HepG2 (cell line): ENCODE data around the gene ESRRG. TPM values are rescaled to one million over a fixed set of nuclear protein-coding genes. Genes with fewer than 3 reads are reported as not detected.

ENCODE experiments used
- ATRX ChIP-seq: sonication (generic); formaldehyde crosslinking; IDR thresholded peaks from 2 replicates; pipeline ENCODE4 v1.4.0; 2020; ENCODE audit warnings: missing genetic modification reagents, borderline replicate concordance
- CHD2 ChIP-seq: IDR thresholded peaks from 2 replicates; pipeline ENCODE4 v1.6.1; 2011; ENCODE audit warnings: low read depth, low read length, improper control_type of control experiment
- FOXA3 ChIP-seq: IDR thresholded peaks from 2 replicates; pipeline ENCODE4 v1.6.1; 2016; ENCODE audit warnings: missing genetic modification reagents, missing compliant biosample characterization
- FOXC1 ChIP-seq: sonication (generic); formaldehyde crosslinking; IDR thresholded peaks from 2 replicates; pipeline ENCODE4 v1.8.0; 2022; ENCODE audit warnings: mild to moderate bottlenecking, missing genetic modification reagents, borderline replicate concordance
- FOXP1 ChIP-seq, 2 experiments: fragments of 450-650 bp in 1 of 2; IDR thresholded peaks; 2 replicates each; pipeline ENCODE4 v1.6.1; 2017 to 2018; ENCODE audit warnings: antibody characterized with exemption in 1 of 2
- GZF1 ChIP-seq: sonication (generic); formaldehyde crosslinking; IDR thresholded peaks from 2 replicates; pipeline ENCODE4 v1.5.1; 2020; ENCODE audit warnings: mild to moderate bottlenecking, missing genetic modification reagents
- KDM2A ChIP-seq: sonication (generic); formaldehyde crosslinking; IDR thresholded peaks from 2 replicates; pipeline ENCODE4 v1.4.0; 2020; ENCODE audit warnings: low read depth, missing genetic modification reagents, borderline replicate concordance
- KDM5B ChIP-seq: sonication (generic); formaldehyde crosslinking; IDR thresholded peaks from 2 replicates; pipeline ENCODE4 v1.4.0; 2020; ENCODE audit warnings: missing genetic modification reagents, mild to moderate bottlenecking, borderline replicate concordance
- MAFG ChIP-seq: sonication (generic); formaldehyde crosslinking; IDR thresholded peaks from 2 replicates; pipeline ENCODE4 v1.5.1; 2020; ENCODE audit warnings: mild to moderate bottlenecking, missing genetic modification reagents
- MEIS2 ChIP-seq: sonication (generic); formaldehyde crosslinking; IDR thresholded peaks from 2 replicates; pipeline ENCODE4 v1.9.0; 2021; ENCODE audit warnings: mild to moderate bottlenecking, missing genetic modification reagents
- NFATC3 ChIP-seq: sonication (generic); formaldehyde crosslinking; IDR thresholded peaks from 2 replicates; pipeline ENCODE4 v1.5.1; 2020; ENCODE audit warnings: mild to moderate bottlenecking, missing genetic modification reagents
- NFE2 ChIP-seq: sonication (generic); formaldehyde crosslinking; IDR thresholded peaks from 2 replicates; pipeline ENCODE4 v1.4.0; 2020; ENCODE audit warnings: missing genetic modification reagents
- PHB2 ChIP-seq: fragments of 450-650 bp; IDR thresholded peaks from 2 replicates; pipeline ENCODE4 v1.6.1; 2018; ENCODE audit not compliant: partially characterized antibody
- PRPF4 ChIP-seq: fragments of 200-400 bp; formaldehyde crosslinking; IDR thresholded peaks from 2 replicates; pipeline ENCODE4 v1.6.1; 2016; ENCODE audit warnings: low read length, low read depth; ENCODE audit not compliant: poor library complexity, severe bottlenecking
- RARG ChIP-seq: sonication (generic); formaldehyde crosslinking; IDR thresholded peaks from 2 replicates; pipeline ENCODE4 v1.4.0; 2020; ENCODE audit warnings: low read depth, mild to moderate bottlenecking, missing genetic modification reagents
- RCOR2 ChIP-seq: IDR thresholded peaks from 2 replicates; pipeline ENCODE4 v1.6.1; 2016; ENCODE audit warnings: missing biosample characterization, missing genetic modification reagents
- SYNCRIP ChIP-seq: fragments of 200-400 bp; formaldehyde crosslinking; IDR thresholded peaks from 2 replicates; pipeline ENCODE4 v1.6.1; 2018; ENCODE audit warnings: mild to moderate bottlenecking, low read depth, low read length; ENCODE audit not compliant: insufficient read depth
- TARDBP ChIP-seq: sonication (generic); formaldehyde crosslinking; IDR thresholded peaks from 2 replicates; pipeline ENCODE4 v1.8.0; 2022; ENCODE audit warnings: mild to moderate bottlenecking, missing genetic modification reagents
- TMF1 ChIP-seq: sonication (generic); formaldehyde crosslinking; IDR thresholded peaks from 2 replicates; pipeline ENCODE4 v1.8.1; 2022; ENCODE audit warnings: low read depth, missing genetic modification reagents
- ZBTB33 ChIP-seq: sonication (generic); formaldehyde crosslinking; IDR thresholded peaks from 2 replicates; pipeline ENCODE4 v1.4.0; 2020; ENCODE audit warnings: missing genetic modification reagents
- ZNF180 ChIP-seq: sonication (generic); formaldehyde crosslinking; IDR thresholded peaks from 2 replicates; pipeline ENCODE4 v1.4.0; 2020; ENCODE audit warnings: low read depth, missing genetic modification reagents, borderline replicate concordance
- ZNF263 ChIP-seq: sonication (generic); formaldehyde crosslinking; IDR thresholded peaks from 2 replicates; pipeline ENCODE4 v1.4.0; 2020; ENCODE audit warnings: missing genetic modification reagents
- ZNF317 ChIP-seq: sonication (generic); formaldehyde crosslinking; IDR thresholded peaks from 2 replicates; pipeline ENCODE4 v1.5.0; 2020; ENCODE audit warnings: mild to moderate bottlenecking, missing genetic modification reagents
- ZNF747 ChIP-seq: sonication (generic); formaldehyde crosslinking; IDR thresholded peaks from 2 replicates; pipeline ENCODE4 v1.8.1; 2023; ENCODE audit warnings: missing genetic modification reagents, mild to moderate bottlenecking, borderline replicate concordance
- ZNF768 ChIP-seq: sonication (generic); formaldehyde crosslinking; IDR thresholded peaks from 2 replicates; pipeline ENCODE4 v1.4.0; 2020; ENCODE audit warnings: missing genetic modification reagents
- ZNF776 ChIP-seq: sonication (generic); formaldehyde crosslinking; IDR thresholded peaks from 2 replicates; pipeline ENCODE4 v1.4.0; 2020; ENCODE audit warnings: mild to moderate bottlenecking, missing genetic modification reagents
- ZNF792 ChIP-seq: IDR thresholded peaks from 2 replicates; pipeline ENCODE4 v1.6.1; 2016
- polyA plus RNA-seq, 8 experiments: library from polyadenylated mRNA; depleted of rRNA in 3 of 8; stranded (reverse) in 7 of 8; unstranded in 1 of 8; fragments of >200 nt; fragmentation: Illumina TruSeq in 4 of 8; extraction: Trizol in 4 of 8; gene quantifications; 2 replicates each; pipeline versions ENCODE4 v1.2.1 to v1.2.3, GENCODE V29; 2011 to 2016; ENCODE audit warnings: low read depth in 4 of 8, missing spikeins in 1 of 8, mixed read lengths in 1 of 8; ENCODE audit not compliant: insufficient read depth in 1 of 8
- total RNA-seq, 5 experiments: library from RNA; depleted of rRNA; stranded (reverse); fragments of >200 nt; fragmentation: Illumina TruSeq; extraction: Trizol; gene quantifications; 2 replicates each; pipeline ENCODE4 v1.2.3, GENCODE V29; 2016; ENCODE audit warnings: low read depth in 1 of 5
- TF ChIP-seq, protein P1 (sequence below): IDR thresholded peaks from 2 replicates; pipeline ENCODE4 v1.6.1; 2016; ENCODE audit warnings: mild to moderate bottlenecking, missing biosample characterization, missing genetic modification reagents
- TF ChIP-seq, protein P2 (sequence below): sonication (generic); formaldehyde crosslinking; IDR thresholded peaks from 2 replicates; pipeline ENCODE4 v1.8.0; 2022; ENCODE audit warnings: low read depth, missing genetic modification reagents

The ESRRG gene
- total and polyA plus RNA-seq, 2 of the 13 experiments (the other 11 are each of a cell fraction or from before 2014, with no cell fraction given): not detected

DNA sequence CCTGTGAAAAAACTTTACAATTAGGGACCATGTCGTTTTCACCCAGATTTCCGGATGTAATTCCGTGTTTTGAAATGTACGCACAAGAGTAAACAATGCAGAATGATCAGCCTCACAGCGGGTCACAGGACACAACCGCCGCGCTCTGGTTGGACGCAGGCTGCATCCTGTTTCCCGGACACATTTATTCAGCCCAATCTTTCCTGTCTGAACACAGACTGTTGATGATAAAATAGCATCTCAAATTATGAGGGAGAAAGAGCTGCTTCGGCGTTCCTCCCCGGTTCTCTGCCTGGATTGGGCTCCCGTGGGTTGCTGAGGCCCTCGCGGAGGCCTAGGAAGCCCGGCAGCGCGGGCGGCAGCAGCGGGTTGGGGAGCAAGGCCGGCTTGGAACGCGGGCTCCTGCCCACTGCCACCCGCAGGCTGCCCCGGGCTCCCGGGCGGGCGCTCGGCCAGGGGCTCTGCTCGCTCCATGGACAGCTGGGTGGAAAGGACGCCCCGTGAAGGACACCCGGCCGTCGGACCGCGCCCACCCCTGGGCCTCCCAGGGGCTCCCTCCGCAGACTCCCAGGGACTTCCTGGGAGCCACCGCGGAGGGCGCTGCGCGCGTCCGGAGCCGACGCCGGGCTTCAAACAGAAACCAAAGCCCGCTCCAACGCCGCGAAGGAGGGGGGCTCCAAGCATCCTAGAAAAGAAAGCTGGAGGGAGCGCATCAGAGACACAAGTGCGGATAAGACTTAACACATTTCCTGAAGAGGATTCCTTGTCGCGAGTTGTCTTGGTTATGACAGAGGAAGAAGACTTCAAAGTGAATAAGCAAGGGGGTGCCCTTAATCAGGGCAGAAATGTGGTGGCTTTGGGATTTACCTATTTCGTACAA, 122.3 kb downstream of the ESRRG start (continued):
- TF ChIP-seq RCOR2 (CRISPR knock-in tag) (no peak), GZF1 (CRISPR knock-in tag) (no peak), ZNF263 (CRISPR knock-in tag) (no peak), ZNF180 (no peak), PRPF4 (no peak), SYNCRIP (no peak), FOXP1 (IDR thresholded peaks at IDR 0.05) (no peak), FOXP1 (CRISPR knock-in tag; IDR thresholded peaks at IDR 0.05) (0 out of 2 replicates have a peak, but pooled peaks have one; percentile 17), PHB2 (no peak), FOXC1 (CRISPR knock-in tag) (peak; percentile 32; the same call in 1 of the 2 replicates), ZNF792 (CRISPR knock-in tag) (no peak), MEIS2 (CRISPR knock-in tag) (peak; percentile 48; the same call in 1 of the 2 replicates), MAFG (CRISPR knock-in tag) (no peak), ZNF317 (no peak), NFATC3 (CRISPR knock-in tag) (no peak), ZNF776 (CRISPR knock-in tag) (0 out of 2 replicates have a peak, but pooled peaks have one; percentile 33), RARG (CRISPR knock-in tag) (no peak), ZNF768 (0 out of 2 replicates have a peak, but pooled peaks have one; percentile 7), KDM5B (CRISPR knock-in tag) (peak; percentile 66; the same call in 1 of the 2 replicates), CHD2 (no peak), FOXA3 (CRISPR knock-in tag) (peak; percentile 67), ATRX (CRISPR knock-in tag) (no peak), TMF1 (CRISPR knock-in tag) (no peak), TARDBP (CRISPR knock-in tag) (no peak), ZNF747 (CRISPR knock-in tag) (no peak), NFE2 (CRISPR knock-in tag) (no peak), ZBTB33 (CRISPR knock-in tag) (0 out of 2 replicates have a peak, but pooled peaks have one; percentile 8), KDM2A (peak; percentile 58; the same call in 1 of the 2 replicates)
- TF ChIP-seq, protein P1, sequence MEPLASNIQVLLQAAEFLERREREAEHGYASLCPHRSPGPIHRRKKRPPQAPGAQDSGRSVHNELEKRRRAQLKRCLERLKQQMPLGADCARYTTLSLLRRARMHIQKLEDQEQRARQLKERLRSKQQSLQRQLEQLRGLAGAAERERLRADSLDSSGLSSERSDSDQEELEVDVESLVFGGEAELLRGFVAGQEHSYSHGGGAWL (CRISPR knock-in tag): peak; percentile 35; the same call in 1 of the 2 replicates
- TF ChIP-seq, protein P2, sequence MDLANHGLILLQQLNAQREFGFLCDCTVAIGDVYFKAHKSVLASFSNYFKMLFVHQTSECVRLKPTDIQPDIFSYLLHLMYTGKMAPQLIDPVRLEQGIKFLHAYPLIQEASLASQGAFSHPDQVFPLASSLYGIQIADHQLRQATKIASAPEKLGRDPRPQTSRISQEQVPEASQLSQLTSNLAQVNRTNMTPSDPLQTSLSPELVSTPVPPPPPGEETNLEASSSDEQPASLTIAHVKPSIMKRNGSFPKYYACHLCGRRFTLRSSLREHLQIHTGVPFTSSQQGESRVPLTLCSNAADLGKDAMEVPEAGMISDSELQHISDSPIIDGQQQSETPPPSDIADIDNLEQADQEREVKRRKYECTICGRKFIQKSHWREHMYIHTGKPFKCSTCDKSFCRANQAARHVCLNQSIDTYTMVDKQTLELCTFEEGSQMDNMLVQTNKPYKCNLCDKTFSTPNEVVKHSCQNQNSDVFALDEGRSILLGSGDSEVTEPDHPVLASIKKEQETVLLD: no peak
